CD4-positive, alpha-beta T cell treated with Interleukin-4 for 1 hour (primary cell): ENCODE data around the gene OTUD7B.
"Not testable (repeated sequence)": the region's sequence is repeated elsewhere in the genome, so short reads cannot be mapped to it uniquely, and the experiment has no call there.

Experiments used
- DNase-seq, 2 donors: peaks; one replicate each; pipeline ENCODE4 v3.0.0-alpha.2; 2020 to 2022

OTUD7B gene

DNA sequence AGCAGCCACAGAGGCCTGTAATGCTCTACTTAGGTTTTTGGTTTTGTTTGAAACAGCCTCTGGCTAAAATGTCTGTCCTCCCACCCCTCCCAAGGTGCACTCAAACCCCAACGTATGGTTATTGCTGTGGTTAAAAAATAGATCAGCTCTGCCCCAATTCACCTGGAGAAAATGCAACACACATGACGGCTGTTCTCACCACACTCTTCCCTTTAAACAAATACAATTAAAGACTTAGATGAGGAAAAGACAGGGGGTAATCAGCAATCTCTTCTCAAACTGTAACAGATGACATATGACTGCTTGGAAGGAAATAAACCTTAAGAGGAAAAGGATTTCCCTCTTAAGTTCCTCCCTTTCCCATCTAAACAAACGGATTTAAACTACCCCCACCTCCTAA is 67.6 kb downstream of the OTUD7B start:
- DNase-seq, result no peak

DNA sequence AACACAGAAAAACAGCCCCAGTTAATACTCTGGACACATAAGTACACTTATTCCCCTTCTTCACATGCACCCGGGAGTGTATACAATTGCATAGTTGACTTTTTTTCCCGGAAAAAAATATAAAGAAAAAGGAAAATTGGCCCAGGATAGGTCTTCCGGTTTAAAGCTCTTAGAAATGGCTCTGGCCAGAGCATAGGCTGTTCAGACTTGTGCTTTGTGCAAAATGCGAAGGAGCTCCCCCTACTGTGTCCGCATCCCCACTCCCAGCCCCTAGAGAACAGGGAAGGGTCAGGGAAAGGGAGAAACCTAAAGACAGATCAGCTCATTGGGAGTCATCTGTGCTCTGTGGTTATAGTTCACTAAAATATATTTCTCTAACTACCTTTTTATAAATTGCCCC is 68.3 kb downstream of the OTUD7B start:
- no peak for DNase-seq

DNA sequence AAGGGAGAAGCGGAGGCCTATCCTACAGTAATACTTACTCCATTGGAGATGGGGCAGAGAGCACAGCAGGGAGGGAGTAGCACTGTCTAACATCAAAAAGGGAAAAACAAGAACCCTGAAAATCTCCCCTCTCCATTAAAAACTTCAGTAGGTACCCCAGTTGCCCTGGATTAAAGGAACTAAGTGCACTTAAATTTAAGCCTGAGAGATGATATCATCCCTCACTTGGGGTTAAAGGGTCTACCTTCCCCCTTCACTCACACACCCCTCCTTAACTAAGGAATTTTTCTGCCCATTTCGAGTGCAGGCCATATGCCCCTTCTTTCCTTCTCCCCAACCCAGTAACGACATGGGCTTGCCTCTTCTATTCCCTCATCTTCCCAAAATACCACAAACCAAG is 70.1 kb downstream of the OTUD7B start:
- no peak for DNase-seq

DNA sequence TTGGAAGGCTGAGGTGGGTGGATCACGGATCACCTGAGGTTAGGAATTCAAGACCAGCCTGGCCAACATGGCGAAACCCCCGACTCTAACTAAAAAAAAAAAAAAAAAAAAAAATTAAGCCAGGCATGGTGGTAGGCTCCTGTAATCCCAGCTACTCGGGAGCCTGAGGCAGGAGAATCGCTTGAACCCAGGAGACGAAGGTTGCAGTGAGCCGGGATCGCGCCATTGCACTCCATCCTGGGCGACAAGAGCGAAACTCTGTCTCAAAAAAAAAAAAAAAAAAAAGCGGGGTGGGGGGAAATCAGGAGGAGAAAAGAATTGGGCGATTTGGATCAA is 71.9 kb downstream of the OTUD7B start:
- DNase-seq, result not testable (repeated sequence)

DNA sequence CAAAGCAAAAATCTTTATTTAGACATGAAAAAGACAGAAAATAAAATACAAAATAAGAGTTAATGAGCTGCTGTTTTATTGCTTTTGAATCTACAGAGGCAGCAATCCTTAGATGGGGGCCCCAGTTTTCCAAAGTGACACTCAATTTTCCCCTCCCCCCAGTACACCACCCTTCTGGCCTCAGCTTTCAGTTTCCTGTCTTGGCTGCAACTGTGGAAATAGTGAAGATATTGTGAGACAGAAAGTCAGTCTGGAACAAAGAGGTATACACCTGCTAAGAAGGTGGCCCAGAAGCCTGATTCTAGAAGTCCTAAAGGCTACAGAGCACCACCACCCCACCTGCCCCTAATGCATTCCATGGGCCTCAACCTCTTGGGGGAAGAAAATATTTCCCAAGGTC is 72.8 kb downstream of the OTUD7B start:
- DNase-seq, result no peak

DNA sequence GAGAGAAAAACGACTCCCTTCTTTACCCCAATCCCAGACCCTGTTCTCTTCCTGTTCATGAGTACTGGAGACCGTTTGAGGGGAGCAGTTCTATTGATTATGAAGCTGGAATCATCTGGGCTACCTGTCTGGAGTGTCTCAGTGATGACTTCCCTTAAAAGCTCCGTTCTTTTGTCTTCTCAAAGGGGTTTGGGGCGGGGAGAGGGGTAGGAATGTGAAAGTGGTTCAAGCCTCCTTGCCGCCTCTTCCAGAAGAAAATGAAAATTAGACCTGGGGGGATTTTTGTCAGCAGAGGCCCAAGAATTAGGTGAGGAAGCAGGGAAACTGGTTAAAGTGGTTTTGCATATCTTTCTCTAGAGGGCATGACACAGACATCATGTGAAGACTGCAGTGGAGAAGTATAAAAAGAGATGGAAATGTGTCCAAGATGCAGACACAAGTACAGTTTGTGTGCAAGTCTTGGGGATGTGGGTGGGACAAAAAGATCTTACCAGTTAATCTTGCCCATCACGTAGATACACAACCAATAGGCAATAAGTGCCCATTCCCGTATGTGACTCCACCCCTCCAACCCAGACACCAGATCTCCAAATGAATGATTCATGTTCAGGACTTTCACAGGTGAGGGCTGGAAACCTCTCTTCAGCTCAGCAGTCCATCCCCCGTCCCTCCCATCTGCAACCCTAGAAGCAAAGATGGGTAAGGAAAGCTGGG is 73.4 kb downstream of the OTUD7B start:
- DNase-seq, result no peak

DNA sequence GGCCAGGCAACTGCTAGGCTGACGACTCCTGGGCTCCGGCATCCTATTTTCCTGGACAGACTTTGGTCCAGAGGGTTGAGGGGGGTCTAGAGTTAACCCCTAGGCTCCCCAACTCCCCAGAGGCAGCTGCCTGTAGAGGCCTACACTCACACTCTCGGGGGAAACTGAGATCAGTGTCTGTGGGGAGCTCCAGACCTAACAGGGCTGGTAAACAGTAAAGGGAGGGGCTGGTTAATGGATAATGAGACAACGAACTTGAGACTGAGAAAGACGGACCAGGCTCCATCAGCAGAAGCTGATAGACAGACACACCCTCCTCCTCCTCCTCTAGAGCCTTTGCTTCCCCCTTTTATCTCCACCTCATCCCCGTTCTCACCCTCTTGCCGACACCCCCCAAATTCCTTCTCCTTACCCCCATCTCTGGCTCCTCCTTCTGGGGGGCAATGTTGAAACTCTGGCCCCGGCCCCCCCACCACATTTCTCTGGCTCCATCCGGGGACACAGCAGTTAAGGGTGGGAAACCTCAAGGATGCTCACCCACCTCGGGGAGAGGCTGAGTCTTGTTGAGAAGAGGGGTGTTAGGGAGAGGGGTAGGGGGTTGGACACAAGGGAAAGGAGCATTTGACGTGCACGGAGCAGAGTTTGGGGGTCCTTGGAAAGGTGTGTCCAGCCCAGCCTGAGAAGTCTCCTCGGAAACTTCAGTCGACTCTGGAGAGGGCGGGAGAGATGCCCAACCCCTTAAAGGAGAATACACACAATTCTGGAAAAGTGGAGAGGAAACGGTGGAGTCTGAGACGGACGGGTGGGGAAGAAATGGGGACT is 74.1 kb downstream of the OTUD7B start, which contains the start of gene MTMR11:
TSS of gene MTMR11 (minus strand) at position 710 of the 822 bp plus-strand sequence. CDS start at position 478, 232 bp downstream.
- DNase-seq, result no peak

DNA sequence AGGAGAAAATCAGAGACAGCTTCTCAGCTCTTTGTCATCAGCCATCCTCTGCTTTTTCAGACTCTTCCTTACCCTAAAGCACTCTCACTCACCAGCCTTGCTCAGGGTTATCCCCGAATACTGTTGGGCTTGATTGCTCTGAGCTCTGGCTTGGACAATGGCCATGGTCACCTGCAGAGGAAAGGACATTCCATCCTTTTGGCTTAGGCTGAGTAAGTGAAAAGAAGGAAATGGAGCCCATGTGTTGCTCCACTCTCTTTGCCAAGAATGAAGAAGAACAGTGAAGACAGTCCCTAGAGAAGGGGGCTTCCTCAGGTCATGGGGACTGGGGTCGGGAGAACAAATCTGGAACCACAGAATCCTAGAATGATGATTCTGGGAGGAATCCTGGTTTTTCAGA is 76.2 kb downstream of the OTUD7B start:
- DNase-seq, result no peak

DNA sequence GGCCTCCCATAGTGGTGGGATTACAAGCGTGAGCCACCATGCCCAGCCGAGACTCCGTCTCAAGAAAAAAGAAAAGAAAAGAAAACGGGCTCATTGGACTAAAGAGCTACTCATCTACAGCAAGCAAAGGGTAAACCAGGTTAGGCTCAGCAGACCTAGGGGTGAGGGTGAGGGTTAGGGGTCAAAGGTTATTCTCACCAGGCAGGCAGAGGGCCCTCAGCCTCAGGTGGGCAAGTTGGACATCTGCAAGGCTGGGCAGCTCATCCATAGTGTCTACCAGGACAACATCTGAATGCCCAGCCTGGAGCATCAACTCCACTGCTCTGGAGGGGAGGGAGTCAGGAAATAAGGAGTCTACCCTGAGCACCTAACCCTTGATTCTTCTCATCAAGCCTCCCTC is 77.3 kb downstream of the OTUD7B start:
- no peak for DNase-seq

DNA sequence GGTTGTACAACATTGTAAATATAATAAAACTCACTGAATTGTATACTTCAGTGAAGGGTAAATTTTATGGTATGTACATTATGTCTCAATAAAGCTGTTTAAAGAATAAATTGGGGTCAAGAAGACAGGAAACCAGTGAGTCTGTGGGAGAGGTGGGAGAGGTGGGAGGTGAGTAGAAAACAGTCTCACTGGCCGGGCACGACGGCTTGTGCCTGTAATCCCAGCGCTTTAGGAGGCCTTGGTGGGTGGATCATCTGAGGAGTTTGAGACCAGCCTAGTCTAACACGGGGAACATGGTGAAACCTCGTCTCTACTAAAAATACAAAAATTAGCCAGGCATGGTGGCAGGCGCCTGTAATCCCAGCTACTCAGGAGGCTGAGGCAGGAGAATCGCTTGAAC is 78.1 kb downstream of the OTUD7B start:
- no peak for DNase-seq

DNA sequence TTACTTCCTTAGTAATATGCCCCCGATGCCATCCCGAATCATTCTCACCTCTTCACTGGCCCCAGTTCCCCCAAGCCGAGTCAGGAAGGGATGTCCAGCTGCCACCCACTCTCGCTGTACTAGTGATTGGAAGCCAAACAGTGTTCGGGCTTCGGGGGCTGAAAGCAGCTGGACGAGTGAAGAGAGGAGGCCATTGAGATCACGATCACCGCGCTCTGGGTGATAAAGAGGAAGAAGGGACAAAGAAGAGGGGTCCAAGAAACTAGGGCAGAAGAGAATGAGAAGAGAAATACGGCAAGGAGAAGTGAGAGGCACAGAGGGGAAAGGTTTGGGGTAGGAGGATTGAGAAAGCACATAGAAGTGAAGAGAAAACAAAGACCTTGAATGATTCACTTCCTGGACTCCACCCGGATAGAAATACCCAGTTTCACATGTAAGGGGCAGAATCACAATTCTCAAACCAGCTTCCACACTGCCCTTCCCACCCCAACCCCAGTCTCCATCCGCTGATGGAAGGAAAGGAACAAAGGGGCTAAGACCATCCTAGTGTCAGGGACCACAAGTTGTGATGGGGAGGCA is 79.2 kb downstream of the OTUD7B start:
- no peak for DNase-seq

DNA sequence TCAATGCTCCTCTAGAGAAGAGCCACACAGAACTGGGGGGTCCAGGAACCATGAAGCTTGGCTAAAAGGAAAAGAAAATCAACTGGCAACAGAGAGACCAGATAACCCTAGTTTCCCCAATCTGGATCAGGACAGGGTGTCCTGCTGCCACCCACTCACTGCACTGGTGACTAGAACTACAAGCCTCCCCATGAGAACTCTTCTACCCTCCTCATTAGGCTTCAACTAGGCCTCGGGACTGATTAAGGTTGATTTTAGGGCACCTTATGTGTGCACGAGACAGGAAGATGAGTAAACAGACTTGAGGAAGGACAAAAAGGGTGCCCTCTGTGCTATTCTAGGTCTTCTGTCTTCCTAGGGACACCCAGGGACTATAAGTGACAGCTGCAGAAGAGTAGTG is 80.7 kb downstream of the OTUD7B start:
- DNase-seq, result no peak

DNA sequence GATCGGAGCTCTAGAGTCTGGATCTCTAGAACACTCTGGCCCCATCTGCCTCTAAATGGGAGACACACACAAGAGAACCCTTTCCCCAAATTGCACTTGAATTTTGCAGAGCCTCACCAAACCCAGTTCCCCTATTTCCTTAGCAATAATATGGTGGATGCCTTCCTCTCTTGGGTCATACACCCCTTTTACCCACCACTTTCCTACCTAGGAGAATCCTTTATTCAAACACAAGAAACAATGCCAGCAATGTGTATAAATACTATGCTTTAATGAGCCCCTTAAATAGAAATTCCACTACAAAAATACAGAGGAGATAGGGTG is 82.2 kb downstream of the OTUD7B start:
- no peak for DNase-seq

DNA sequence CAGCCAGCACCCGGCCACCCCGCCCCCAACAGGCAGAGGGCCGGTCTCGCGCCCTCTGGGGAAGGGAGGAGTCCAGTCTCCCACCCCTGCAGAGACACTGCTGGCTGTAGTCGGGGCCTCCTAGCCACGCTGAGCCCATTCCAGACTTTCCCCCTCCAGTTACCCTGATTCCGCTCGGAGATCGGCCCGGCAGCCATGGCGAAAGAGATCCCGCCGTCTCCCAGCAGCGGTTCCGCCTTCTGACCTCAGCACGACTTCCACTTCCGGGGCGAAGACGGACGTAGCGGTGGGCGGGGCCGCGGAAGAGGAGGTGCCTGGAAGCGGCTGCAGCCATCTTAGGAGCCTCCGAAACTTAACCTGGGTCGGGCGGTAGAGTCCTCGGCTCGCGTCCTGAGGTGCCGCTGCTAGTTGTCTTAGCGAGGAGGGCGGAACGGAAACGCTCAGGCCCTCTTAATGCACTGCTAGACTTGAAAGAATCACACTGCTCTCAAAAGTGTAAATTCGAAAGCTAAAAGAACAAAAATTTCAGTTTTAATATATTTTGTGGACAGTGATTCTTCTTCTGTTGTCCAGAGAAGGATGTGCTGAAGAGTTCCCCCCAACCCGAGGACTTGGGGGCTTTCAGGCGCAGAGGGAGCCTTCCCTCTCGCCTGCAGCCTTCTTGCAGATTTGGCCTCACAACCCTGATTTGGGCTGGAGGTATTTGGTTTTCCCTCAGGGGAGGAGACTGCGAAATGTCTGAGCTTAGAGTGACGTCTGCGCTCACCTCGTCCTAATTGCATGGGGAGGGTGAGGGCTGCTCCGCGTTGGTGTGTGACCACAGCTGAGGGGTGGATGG is 82.7 kb downstream of the OTUD7B start, which contains the start of gene SF3B4:
TSS of gene SF3B4 (minus strand) at position 241 of the 838 bp plus-strand sequence. CDS start at position 197, 44 bp downstream.
- DNase-seq, result peak; percentile 95

DNA sequence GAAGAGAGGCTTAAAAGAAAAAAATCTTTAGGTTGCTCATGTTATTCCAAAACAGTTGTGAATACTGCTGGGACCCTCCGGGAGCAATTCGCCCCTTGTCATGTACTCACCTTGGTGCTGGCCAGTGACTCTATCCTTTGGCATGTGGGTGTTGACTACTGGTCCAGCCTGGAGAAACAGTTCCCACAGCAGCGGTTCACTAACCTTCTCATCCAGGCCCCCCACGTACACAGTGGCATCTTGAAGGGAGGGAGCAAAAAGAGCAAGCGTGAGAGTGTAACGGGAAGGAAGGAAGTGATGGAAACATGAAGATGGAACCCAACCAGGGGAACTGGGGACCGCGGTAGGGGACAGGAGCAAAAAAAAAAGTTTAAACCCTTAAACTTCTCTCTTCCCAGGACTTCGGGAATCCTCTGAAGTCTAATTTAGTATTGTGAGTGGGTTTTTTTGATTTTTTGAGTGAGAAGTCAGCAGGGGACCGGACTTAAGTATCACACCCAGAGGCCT is 83.4 kb downstream of the OTUD7B start:
- DNase-seq, result no peak

DNA sequence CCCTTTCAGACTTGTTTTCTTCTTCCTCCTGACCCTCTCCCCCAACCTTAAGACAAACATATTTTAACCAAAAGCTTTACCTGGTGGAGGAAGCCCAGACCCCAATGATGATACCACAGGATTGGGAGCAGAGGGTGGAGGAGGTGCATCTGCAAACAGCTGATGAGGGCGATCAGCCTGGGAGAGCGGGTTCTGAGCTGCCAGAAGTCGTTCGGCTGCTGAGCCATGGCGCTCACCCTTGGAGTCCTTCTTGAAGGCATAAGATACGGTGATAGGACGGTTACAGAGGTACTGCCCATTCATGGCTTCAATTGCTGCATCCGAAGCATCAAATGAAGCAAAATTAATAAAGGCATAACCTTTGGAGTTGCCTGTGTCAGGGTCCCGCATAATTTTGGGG is 84.2 kb downstream of the OTUD7B start:
- DNase-seq, result no peak

DNA sequence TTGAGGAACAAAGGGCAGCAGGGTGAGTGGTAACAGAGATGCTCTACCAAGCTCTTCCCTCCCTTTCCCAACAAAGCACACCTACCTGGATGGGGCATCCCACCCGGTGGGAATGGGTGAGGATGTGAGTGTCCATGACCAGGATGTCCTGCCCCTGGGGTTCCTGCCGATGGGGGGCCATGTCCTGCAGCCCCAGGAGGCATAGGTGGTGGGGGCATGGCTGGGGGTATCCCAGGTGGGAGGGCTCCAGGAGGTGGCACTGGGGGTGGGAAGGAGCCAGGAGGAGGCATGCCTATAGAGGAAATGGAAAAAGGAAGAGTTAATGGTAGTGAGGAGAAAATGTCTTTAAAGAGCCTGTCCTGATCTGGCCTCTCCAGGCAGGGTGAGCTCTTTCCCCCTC is 84.8 kb downstream of the OTUD7B start:
- DNase-seq, result no peak

DNA sequence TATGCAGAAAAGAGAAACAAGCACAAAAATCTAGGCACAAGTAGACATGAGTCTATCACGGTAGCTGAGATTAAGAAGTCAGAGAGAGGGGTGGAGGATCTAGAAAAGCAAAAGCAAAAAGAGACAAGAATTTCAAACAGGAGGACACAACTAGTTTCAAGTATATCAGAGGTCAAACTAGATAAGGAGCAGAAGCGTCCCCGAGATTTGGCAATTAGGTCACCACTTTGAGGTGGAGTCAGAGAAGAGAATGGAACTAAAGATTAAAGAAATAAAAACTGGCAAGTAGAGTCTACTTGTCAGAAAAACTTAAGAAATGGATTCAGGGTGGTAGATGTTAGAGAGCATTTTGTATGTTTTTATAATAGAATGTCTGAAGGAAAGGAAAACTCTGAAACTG is 85.2 kb downstream of the OTUD7B start:
- DNase-seq, result no peak

DNA sequence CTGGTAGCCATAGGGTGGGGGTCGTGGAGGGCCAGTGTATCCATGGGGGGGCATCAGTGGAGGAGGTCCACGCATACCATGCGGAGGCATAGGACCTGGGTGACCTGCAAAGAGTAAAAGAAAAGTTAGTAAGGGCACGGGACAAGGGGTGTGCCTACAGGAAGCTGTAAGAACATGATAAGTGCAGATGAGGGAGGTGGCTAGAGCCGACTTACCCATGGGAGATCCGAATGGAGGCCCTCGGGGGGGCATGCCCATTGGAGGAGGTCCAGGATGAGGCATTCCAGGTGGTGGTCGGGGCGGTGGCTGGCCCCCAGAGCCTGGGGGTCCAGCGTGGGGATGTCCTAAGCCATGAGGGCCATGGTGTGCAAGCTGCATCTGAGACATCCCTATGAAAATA is 86.9 kb downstream of the OTUD7B start:
- no peak for DNase-seq

DNA sequence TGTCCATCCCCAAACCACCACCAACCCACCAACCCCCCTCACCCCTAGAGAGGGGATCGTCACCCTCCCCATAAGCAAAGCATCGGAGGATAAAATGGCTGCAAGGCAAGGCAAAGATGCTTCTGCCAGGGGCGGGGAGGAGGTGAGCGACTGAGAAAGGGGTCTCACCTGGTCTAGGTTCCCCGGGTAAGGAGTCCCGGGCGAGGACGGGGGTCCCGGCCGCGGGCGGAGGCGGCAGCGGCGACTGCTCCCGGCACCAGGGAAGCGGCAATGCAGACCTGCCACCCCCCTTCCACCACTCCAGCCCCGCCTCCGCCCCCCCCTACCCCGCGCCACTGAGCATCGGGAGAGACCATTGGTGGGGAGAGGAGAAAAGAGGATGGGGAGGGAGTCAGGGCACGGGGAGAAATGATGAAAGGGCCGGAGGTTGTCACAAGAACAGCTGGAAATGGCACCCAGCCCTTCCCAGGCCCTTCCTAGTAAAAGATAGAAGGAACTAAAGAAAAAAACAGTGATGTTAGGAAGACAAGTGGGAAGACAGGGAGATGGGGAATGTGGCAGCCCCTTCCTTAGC is 92.9 kb downstream of the OTUD7B start, which contains the start of gene SV2A:
TSS of gene SV2A (minus strand) at position 274 of the 574 bp plus-strand sequence. CDS start 4,004 bp downstream, outside the sequence.
- peak; percentile 17 to 58 for DNase-seq

DNA sequence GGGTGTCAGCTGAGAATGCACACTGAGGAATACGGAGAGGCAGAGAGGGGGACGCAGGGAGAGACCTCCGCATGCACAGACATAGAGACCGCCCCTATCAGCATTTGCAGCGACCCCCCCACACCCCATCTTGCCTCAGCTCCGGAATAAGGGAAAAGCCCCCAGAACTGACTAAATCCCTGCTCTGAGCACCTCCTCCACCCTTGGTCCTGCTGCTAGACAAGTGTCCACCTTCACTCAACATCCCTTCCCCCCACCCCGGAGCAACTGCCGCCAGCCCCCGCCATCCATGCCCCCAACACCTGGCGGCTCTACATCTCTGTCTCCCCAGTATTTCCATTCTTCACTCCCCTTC is 93.7 kb downstream of the OTUD7B start:
- DNase-seq, result no peak

DNA sequence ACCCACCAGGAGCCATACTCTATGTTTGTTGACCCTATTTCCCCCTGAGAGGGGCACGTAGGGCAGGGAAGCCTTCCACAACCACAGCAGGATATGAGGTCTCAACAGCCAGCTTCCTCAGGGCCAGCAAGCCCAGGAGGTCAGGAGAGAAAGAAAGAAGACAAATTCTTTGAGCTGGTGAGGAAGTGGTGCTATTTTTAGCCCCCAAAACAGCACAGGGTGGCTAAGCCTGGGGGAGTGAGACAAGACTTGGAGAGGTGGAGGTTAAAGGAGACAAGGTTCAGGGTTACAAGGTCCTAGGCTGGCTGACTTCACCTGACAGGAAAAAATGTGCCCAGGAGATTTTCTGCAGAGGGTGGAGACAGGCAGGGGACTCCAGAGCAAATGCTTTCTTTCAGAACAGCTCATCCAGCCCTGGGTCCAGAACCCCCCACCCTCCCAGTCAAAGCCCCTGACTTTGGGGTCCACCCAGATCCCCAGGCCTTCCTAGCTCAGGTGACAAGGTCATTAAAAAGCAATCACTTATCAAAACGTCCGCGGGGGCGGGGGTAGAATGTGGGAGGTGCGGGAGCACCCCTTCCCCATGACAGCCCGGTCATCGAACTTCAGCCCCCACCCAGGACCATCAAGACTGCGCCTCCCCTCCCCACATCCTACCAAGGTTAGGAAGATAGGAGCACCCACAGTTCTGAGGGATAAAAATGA is 94.2 kb downstream of the OTUD7B start:
- no peak for DNase-seq
